Regular cardiac myocyte (primary cell): ENCODE results near the gene METTL5. TPM values are rescaled to one million over a fixed set of nuclear protein-coding genes. Genes with fewer than 3 reads are reported as not detected.

Experiments used
- total RNA-seq: library from RNA; depleted of rRNA; stranded (reverse); fragments of >200 nt; gene quantifications from 2 replicates; pipeline ENCODE4 v1.2.3, GENCODE V29; 2014

Gene METTL5
- 35.2 and 49.1 TPM in 2 replicates for total RNA-seq

GRCh38 chr2:169824373-169825333, at the start of gene METTL5:
Gene METTL5 (minus strand): TSS chr2:169824905. CDS start chr2:169824597, 308 bp downstream.

GRCh38 chr2:169827272-169828140, 2.8 kb upstream of the METTL5 start, which contains the start of gene UBR3:
Gene UBR3 (plus strand): TSS chr2:169827454. CDS start chr2:169827508, 54 bp downstream.

DNA sequence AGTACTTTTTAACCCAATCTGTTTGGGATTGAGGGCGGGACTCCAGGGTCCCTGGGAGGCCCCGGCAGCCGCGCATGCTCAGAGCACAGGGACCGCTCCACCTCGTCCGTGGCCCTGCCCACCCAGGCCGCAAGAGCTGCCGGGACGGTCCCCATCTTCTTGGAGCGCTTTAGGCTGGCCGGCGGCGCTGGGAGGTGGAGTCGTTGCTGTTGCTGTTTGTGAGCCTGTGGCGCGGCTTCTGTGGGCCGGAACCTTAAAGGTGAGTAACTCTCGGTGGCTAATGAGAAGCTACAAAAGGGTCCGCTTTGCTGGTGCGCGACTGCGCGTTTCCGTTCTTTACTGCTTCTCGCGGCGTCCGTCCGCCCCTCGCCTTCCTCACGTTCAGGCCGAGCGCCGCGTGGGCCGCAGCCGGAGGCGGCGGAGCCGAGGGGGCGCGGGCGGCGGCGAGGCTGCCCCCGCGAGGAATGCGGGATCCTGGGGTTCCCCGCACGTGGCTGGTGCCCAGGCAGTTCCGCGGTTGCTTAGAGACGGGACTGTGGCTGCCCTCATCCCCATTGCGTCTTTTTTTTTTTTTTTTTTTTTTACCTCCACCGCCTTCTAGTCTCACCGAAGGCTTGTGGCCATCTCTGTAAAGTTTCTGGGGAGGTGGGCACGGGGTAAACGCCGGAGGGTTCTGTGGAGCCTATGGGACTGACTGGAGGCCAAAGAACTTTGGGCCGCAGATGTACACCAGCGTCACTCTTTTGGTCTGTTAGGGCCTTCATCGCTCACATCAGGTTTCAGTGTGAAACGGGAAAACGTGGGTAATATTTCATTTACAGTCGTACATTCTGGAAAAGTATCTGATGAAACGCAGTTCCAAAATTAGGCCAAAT, 25.8 kb downstream of the METTL5 start, which contains the start of gene SSB:
TSS of gene SSB (plus strand) at position 154 of the 875 bp plus-strand sequence. CDS start 2,090 bp downstream, outside the sequence.

Other genes with a start within 250 kb of the METTL5 start
- 21.5 and 35.0 TPM in 2 replicates for gene PPIG, start 240.6 kb downstream of the METTL5 start, total RNA-seq
- under 0.01 TPM in 1 of 2 replicates, not detected in the other for gene CFAP210, start 130.5 kb downstream of the METTL5 start, total RNA-seq
- gene PHOSPHO2, start 130.4 kb downstream of the METTL5 start, total RNA-seq: 1.3 and 2.8 TPM in 2 replicates
- 4.5 and 6.1 TPM in 2 replicates for gene KLHL23, start 91.1 kb downstream of the METTL5 start, total RNA-seq
- 106 and 172 TPM in 2 replicates for gene SSB, start 26.0 kb downstream of the METTL5 start, total RNA-seq
- 44.9 and 45.7 TPM in 2 replicates for gene UBR3, start 2.5 kb upstream of the METTL5 start, total RNA-seq